Stimulated activated CD8-positive, alpha-beta memory T cell treated with anti-CD3 and anti-CD28 coated beads, Interleukin-15, amount 100 ng/mL, for 4 hours (primary cell): ENCODE results near the gene TP53I13.

Experiments used
- DNase-seq, 2 donors: peaks; one replicate each; pipeline ENCODE4 v3.0.0-alpha.2; 2020; ENCODE audit warnings: low read depth in 2 of 2

TP53I13 gene

GRCh38 chr17:29615492-29616299 lies 47.2 kb downstream of the TP53I13 start:
- DNase-seq: peak; percentile 66 to 71

GRCh38 chr17:29616300-29617048 lies 48.0 kb downstream of the TP53I13 start:
- no peak for DNase-seq

- peak; percentile 70 to 82 for DNase-seq
These were observed 48.6 kb downstream of the TP53I13 start for GRCh38 chr17:29617125-29617480.

- DNase-seq: peak; percentile 75 to 82
These were observed 49.2 kb downstream of the TP53I13 start for GRCh38 chr17:29617481-29618271.

- no peak for DNase-seq
These were observed 50.0 kb downstream of the TP53I13 start for GRCh38 chr17:29618272-29619065.

GRCh38 chr17:29619251-29619650 lies 50.8 kb downstream of the TP53I13 start:
- no peak for DNase-seq

- DNase-seq: no peak
These were observed 51.8 kb downstream of the TP53I13 start for GRCh38 chr17:29620271-29620670.

- DNase-seq: no peak
These were observed 52.4 kb downstream of the TP53I13 start for GRCh38 chr17:29620779-29621500.

- no peak for DNase-seq
These were observed 53.3 kb downstream of the TP53I13 start for GRCh38 chr17:29621751-29622194.
